ENCODE measurements around the gene MRPS23.

GRCh38 chr17:57866319-57866718 lies 16.5 kb upstream of the MRPS23 start:
- TF ChIP-seq CTCF (IDR thresholded peaks at IDR 0.05; ENCODE audit: insufficient read depth, low read length, poor library complexity, severe bottlenecking) (no peak), EZH2phosphoT487 (conservative IDR thresholded peaks at IDR 0.05; ENCODE audit: low read length) (no peak)

Measured in SU-DHL-6 (cell line).